NK-92 (cell line): ENCODE data around the gene LRRC8E.

Experiments
- DNase-seq: peaks from one replicate; lab custom pipeline; 2025; ENCODE audit not compliant: unreplicated experiment; lab: John Stamatoyannopoulos, UW

LRRC8E gene

GRCh38 chr19:7888145-7888825 lies at the start of gene LRRC8E:
Gene LRRC8E, plus strand, starts transcription at chr19:7888510. Its CDS starts 7,094 bp downstream, at chr19:7895604.
- no peak for DNase-seq

- DNase-seq, result no peak
Observed at GRCh38 chr19:7839476-7839875, 48.8 kb upstream of the LRRC8E start.

- DNase-seq, result no peak
Observed at GRCh38 chr19:7840629-7841028, 47.7 kb upstream of the LRRC8E start.

- DNase-seq, result no peak
Observed at GRCh38 chr19:7841751-7842660, 46.3 kb upstream of the LRRC8E start.

- no peak for DNase-seq
Observed at GRCh38 chr19:7842661-7843294, 45.5 kb upstream of the LRRC8E start.

GRCh38 chr19:7843521-7843920 lies 44.8 kb upstream of the LRRC8E start:
- no peak for DNase-seq

- no peak for DNase-seq
Observed at GRCh38 chr19:7844405-7844804, 43.9 kb upstream of the LRRC8E start.

GRCh38 chr19:7844951-7845350 lies 43.4 kb upstream of the LRRC8E start:
- no peak for DNase-seq

GRCh38 chr19:7845390-7846154 lies 42.7 kb upstream of the LRRC8E start:
- DNase-seq, result no peak

GRCh38 chr19:7846155-7846646 lies 42.1 kb upstream of the LRRC8E start:
- no peak for DNase-seq

- DNase-seq, result no peak
Observed at GRCh38 chr19:7847664-7848063, 40.6 kb upstream of the LRRC8E start.

- no peak for DNase-seq
Observed at GRCh38 chr19:7848779-7849457, 39.4 kb upstream of the LRRC8E start.

GRCh38 chr19:7849631-7849999 lies 38.7 kb upstream of the LRRC8E start:
- DNase-seq, result no peak

- DNase-seq, result no peak
Observed at GRCh38 chr19:7850000-7850813, 38.1 kb upstream of the LRRC8E start.

GRCh38 chr19:7850945-7851622 lies 37.2 kb upstream of the LRRC8E start:
- DNase-seq, result no peak

GRCh38 chr19:7851623-7852500 lies 36.4 kb upstream of the LRRC8E start:
- DNase-seq, result no peak

GRCh38 chr19:7852851-7853769 lies 35.2 kb upstream of the LRRC8E start:
- DNase-seq, result no peak
